ENCODE results near the gene LIPM. TPM values are rescaled to one million over a fixed set of nuclear protein-coding genes. Genes with fewer than 3 reads are reported as not detected.

Gene LIPM
- total and polyA plus RNA-seq, 7 donors: not detected

DNA sequence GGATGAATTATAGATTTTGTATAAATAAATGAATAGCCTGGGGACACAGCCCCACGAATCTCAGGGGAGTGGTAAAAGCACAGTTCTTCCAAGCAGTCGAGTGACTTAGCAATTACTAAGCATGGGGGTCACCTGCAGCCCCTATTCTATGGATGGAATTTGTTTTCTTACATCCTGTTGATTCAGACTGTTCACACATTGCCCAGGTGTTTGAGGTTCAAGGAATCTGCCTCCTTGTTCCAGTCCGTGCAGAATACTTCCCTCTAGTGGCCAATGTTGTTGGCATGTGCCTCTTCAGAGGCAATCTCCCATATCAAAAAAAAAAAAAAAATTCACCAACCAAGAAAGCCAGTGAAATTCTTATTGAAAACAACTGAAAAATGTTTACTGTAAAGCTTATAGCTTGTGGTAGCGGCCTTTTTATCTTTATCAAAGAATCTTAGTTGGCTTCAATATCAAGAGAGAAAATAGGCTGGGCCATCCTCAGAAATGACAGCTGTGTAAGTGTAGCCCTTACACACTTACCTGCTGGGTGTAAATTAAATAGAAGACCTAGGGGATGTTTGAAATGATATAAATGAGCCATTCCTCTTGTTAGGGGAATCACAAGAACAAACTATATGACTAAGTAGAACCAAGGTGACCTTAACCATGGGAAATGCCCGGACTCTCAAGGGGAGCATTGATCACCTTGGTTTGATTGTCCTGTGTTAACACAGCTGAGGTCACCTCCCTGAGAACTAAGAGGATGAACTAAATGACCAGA, 7.8 kb downstream of the LIPM start:
- TF ChIP-seq, protein P1, sequence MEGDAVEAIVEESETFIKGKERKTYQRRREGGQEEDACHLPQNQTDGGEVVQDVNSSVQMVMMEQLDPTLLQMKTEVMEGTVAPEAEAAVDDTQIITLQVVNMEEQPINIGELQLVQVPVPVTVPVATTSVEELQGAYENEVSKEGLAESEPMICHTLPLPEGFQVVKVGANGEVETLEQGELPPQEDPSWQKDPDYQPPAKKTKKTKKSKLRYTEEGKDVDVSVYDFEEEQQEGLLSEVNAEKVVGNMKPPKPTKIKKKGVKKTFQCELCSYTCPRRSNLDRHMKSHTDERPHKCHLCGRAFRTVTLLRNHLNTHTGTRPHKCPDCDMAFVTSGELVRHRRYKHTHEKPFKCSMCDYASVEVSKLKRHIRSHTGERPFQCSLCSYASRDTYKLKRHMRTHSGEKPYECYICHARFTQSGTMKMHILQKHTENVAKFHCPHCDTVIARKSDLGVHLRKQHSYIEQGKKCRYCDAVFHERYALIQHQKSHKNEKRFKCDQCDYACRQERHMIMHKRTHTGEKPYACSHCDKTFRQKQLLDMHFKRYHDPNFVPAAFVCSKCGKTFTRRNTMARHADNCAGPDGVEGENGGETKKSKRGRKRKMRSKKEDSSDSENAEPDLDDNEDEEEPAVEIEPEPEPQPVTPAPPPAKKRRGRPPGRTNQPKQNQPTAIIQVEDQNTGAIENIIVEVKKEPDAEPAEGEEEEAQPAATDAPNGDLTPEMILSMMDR (IDR thresholded peaks at IDR 0.05): peak; percentile 51
- H3K4me3 ChIP-seq: no peak overlapping the region
- no peaks in the 10 kb centered on the region for H3K9me3 ChIP-seq
- 41 to 45% (median 42%) methylated on average over 5 of the region's 5 CpGs for WGBS, 3 donors
- DNase-seq (no peak), ATAC-seq (peak in 1 of 4 donors; percentile 55)
- no peak overlapping the region for H3K27ac ChIP-seq
- peaks cover 0 to 9% (median 0%) of the 10 kb centered on the region in 3 donors for H3K27me3 ChIP-seq (ENCODE audit: insufficient read depth in 3 of 3, low read length in 2 of 3)
- no peaks in the 10 kb centered on the region for H3K4me1 ChIP-seq
- intact Hi-C loops (cut with DNase I): loop anchor here in 1 of 2 donors (10.0 kb wide), 1 partner anchor 126 kb away; no protein-coding TSS in a partner anchor
- no peaks in the 10 kb centered on the region for H3K36me3 ChIP-seq (ENCODE audit: insufficient read depth in 1 of 2, low read depth in 1 of 2)

DNA sequence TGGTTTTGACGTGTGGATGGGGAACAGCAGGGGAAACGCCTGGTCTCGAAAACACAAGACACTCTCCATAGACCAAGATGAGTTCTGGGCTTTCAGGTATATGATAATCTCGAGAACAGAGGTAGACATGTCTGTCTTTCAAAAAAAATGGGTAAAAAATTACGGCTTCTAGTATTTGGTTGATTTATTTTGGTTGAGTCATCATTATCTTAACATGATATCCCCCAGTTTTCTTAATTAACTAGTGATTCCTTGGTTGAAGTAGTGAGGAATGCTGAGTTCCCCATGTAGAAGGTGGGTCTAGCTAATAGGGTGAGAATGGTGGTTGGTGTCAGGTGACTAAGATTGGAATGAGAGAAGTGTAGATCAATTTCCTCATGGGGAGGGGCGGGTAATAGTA, 10.7 kb downstream of the LIPM start:
- 78 to 84% (median 78%) methylated on average over 6 of the region's 6 CpGs for WGBS, 3 donors
- no peak for ATAC-seq
- intact Hi-C loops (cut with DNase I): loop anchor here in 1 of 2 donors (10.0 kb wide), 1 partner anchor 128 kb away; no protein-coding TSS in a partner anchor
- H3K27me3 ChIP-seq (ENCODE audit: insufficient read depth in 3 of 3, low read length in 2 of 3): peaks cover 0 to 9% (median 0%) of the 10 kb centered on the region in 3 donors
- H3K36me3 ChIP-seq (ENCODE audit: insufficient read depth in 1 of 2, low read depth in 1 of 2): no peaks in the 10 kb centered on the region
- no peaks in the 10 kb centered on the region for H3K9me3 ChIP-seq
- DNase-seq: no peak
- H3K27ac ChIP-seq: no peak overlapping the region
- no peaks in the 10 kb centered on the region for H3K4me1 ChIP-seq
- H3K4me3 ChIP-seq: no peak overlapping the region
- TF ChIP-seq, protein P1 (IDR thresholded peaks at IDR 0.05): no peak

DNA sequence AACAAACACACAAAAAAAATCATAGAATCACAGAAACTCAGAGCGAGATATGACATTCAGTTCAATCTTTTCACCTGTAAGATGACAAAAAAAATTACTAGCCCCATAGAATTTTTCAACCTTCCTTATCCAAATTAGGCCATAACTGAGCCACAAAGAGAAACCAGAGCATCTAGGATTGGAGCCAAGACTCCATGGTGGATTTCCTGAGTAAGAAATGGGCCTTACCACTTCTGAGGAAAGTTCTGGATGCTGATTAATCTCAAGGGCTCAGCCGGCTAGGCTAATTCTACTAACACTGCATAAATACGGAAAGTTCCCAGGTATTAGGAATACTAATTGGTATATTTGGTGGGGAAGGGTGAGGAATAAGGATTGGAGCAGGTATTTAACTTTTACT, 16.8 kb downstream of the LIPM start:
- H3K4me1 ChIP-seq: no peaks in the 10 kb centered on the region
- no peak overlapping the region for H3K4me3 ChIP-seq
- DNase-seq: no peak
- TF ChIP-seq, protein P1 (IDR thresholded peaks at IDR 0.05): no peak
- no peak for ATAC-seq
- intact Hi-C loops (cut with DNase I): loop anchor here in 1 of 2 donors (10.0 kb wide), 1 partner anchor 134 kb away; no protein-coding TSS in a partner anchor
- WGBS, 3 donors: 66 to 73% (median 66%) methylated on average over 3 of the region's 3 CpGs
- no peaks in the 10 kb centered on the region for H3K27me3 ChIP-seq (ENCODE audit: insufficient read depth in 3 of 3, low read length in 2 of 3)
- H3K27ac ChIP-seq: no peak overlapping the region
- no peaks in the 10 kb centered on the region for H3K36me3 ChIP-seq (ENCODE audit: insufficient read depth in 1 of 2, low read depth in 1 of 2)
- H3K9me3 ChIP-seq: no peaks in the 10 kb centered on the region

DNA sequence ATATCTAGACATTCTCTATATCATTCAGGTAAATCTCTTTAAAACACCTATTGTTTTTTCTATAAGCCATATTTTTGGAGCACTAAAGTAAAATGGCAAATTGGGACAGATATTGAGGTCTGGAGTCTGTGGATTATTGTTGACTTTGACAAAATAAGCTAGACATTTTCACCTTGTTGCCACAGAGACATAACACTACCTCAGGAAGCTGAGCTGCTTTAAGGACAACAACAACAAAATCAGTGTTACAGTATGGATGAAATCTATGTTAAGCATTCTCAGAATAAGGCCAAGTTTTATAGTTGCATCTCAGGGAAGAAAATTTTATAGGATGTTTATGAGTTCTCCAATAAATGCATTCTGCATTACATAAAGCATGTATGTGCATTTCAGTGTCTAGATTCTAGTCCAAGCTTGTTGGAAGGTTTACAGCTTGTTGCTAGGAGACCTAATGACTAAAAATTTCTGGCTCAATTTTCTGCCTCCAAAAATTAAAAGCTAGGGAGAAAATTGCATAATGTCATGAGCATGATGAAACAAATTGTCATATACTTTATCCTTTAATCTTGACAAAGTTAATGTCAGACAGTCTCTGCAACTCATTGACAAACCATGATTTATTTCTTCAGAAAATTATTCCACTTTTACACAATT, 18.3 kb downstream of the LIPM start:
- ATAC-seq (no peak), DNase-seq (no peak)
- Histone ChIP-seq H3K4me3 (no peak overlapping the region), H3K9me3 (no peaks in the 10 kb centered on the region), H3K36me3 (ENCODE audit: insufficient read depth in 1 of 2, low read depth in 1 of 2) (no peaks in the 10 kb centered on the region), H3K4me1 (no peaks in the 10 kb centered on the region), H3K27ac (no peak overlapping the region), H3K27me3 (ENCODE audit: insufficient read depth in 3 of 3, low read length in 2 of 3) (no peaks in the 10 kb centered on the region)
- TF ChIP-seq, protein P1 (IDR thresholded peaks at IDR 0.05): no peak
- intact Hi-C loops (cut with DNase I): no loop called here
